HG03469 (cell line): ENCODE results near the gene FRS2.
A peak's percentile ranks its signal among the peaks of the same experiment; 100 is the strongest.
"Not testable (repeated sequence)": the region's sequence is repeated elsewhere in the genome, so short reads cannot be mapped to it uniquely, and the experiment has no call there.

ENCODE experiments used
- ATAC-seq: cut with Tn5 transposase; IDR thresholded peaks from one replicate; pipeline ENCODE4 v1.9.1; 2021; ENCODE audit warnings: mild to moderate bottlenecking, moderate library complexity, moderate number of reproducible peaks; ENCODE audit not compliant: unreplicated experiment

Gene FRS2, protein sequence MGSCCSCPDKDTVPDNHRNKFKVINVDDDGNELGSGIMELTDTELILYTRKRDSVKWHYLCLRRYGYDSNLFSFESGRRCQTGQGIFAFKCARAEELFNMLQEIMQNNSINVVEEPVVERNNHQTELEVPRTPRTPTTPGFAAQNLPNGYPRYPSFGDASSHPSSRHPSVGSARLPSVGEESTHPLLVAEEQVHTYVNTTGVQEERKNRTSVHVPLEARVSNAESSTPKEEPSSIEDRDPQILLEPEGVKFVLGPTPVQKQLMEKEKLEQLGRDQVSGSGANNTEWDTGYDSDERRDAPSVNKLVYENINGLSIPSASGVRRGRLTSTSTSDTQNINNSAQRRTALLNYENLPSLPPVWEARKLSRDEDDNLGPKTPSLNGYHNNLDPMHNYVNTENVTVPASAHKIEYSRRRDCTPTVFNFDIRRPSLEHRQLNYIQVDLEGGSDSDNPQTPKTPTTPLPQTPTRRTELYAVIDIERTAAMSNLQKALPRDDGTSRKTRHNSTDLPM

GRCh38 chr12:69470189-69471075 lies at the start of gene FRS2:
FRS2 (plus strand) TSS chr12:69470388; CDS start chr12:69569031, 98,643 bp downstream.
- peak; percentile 93 for ATAC-seq

DNA sequence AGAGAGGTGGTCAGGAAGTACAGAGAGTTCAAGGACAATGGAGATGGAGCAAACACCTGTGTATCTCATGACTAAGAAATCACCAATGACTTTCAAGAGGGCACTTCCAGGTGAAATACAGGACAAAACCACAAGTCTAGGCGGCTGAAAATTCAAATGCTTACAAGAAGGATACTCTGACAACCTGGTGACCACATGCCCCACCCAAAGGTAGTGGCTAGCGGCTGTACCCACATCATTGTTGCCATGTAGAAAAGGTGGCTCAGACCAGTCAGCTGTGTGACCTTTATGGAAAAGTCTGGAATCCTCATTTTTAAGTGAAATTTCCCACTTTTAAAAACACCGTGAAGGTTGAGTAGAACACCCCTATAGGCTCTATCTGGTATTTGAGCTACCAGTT lies 48.6 kb upstream of the FRS2 start:
- ATAC-seq, result no peak

GRCh38 chr12:69423037-69423905 lies 46.9 kb upstream of the FRS2 start:
- ATAC-seq, result no peak

- no peak for ATAC-seq
Measured at GRCh38 chr12:69425417-69425816, 44.8 kb upstream of the FRS2 start.

DNA sequence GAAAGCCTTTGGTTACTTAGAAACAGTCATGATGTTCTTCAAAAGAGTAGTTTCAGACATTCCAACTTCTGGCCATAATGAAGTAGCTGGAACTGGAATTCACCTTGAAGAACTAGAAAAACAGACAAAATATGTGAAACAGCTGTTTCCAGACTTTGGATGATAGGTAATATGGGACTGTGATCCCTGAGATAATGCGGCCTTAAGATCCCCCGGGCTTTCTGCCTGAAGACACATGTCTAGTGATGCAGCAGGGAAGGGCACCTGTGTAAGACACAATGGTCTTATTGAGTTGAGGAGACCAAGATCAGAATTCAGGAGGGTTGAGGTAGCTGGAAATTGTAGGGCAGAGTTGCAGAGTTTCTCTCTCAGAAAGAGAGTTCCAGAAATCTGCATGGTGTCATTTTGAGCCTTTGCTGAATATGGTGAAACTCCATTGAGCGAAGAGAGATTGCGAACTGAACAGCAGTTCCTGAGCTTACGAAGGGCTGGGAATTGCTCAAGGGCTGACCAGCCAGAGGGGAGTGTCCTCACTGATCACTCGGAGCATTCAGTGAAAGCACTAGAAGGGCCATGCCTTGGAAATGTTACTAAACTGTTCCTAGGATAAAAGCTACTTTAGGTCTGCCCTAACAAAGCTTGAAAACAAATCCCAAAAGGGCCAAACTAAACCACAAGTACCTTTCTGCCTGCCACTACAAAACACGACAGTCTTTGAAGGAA lies 41.7 kb upstream of the FRS2 start:
- no peak for ATAC-seq

- no peak for ATAC-seq
Measured at GRCh38 chr12:69430942-69431590, 39.1 kb upstream of the FRS2 start.

- ATAC-seq, result no peak
Measured at GRCh38 chr12:69431591-69432222, 38.5 kb upstream of the FRS2 start.

- ATAC-seq, result no peak
Measured at GRCh38 chr12:69433653-69434052, 36.5 kb upstream of the FRS2 start.

DNA sequence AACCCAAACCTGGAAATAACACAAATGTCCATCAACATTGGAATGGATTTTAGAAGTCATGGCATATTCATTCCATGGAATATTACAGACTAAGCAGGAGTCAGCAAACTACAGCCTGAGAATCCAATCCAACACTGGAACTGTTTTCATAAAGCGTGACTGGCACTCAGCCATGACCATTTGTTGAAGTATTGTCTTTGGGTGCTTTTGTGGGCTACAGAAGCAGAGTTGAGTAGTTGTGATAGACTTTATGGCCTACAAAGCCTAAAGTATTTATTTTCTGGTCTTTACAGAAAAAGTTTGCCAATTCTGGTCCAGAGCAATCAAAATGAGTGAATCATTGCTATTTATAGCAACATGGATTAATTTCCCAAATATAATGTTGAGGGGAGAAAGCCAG lies 34.5 kb upstream of the FRS2 start:
- ATAC-seq, result no peak

GRCh38 chr12:69437073-69437472 lies 33.1 kb upstream of the FRS2 start:
- ATAC-seq, result no peak

- ATAC-seq, result no peak
Measured at GRCh38 chr12:69438539-69438938, 31.6 kb upstream of the FRS2 start.

DNA sequence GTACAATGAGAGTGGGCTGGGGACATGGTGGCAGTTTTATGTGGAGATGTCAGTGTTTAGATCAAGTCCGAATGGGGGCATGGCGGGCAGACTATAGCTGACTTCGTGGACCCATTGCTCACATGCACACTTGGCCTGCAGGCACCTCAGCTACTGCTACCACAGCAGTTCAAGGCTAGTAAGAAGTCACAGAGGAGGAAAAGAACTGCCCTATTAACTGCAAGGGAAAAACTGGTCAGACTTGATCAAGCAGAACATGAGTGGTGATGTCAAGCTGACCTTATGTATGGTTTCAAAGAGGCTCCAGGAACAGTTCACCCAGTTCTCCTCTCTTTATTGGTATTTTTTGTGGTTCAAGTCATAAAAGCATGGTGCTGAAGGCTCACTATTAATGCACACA lies 30.2 kb upstream of the FRS2 start:
- ATAC-seq, result no peak

- ATAC-seq, result no peak
Measured at GRCh38 chr12:69440886-69441285, 29.3 kb upstream of the FRS2 start.

- ATAC-seq, result no peak
Measured at GRCh38 chr12:69442894-69443293, 27.3 kb upstream of the FRS2 start.

- no peak for ATAC-seq
Measured at GRCh38 chr12:69443916-69444315, 26.3 kb upstream of the FRS2 start.

- ATAC-seq, result no peak
Measured at GRCh38 chr12:69447892-69448291, 22.3 kb upstream of the FRS2 start.

- ATAC-seq, result not testable (repeated sequence)
Measured at GRCh38 chr12:69452598-69453132, 17.5 kb upstream of the FRS2 start.

DNA sequence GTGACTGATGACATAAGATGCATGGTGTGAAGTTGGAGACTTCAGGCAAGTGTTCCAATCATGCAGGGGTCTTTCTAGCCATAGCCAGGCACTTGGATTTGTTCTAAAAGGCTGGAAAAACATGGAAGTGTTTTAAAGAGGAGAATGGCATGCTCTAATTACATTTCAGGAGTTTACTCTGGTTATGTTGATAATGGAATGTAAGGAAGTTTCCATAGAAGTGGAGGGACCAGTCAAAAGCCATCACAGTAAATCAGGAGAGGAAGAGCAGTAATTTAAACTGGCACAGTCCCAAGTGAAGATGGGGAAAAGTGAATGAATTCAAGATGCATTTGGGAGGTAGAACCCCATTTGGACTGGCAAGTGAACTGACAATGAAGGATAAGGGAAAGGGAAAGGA lies 13.9 kb upstream of the FRS2 start:
- no peak for ATAC-seq

DNA sequence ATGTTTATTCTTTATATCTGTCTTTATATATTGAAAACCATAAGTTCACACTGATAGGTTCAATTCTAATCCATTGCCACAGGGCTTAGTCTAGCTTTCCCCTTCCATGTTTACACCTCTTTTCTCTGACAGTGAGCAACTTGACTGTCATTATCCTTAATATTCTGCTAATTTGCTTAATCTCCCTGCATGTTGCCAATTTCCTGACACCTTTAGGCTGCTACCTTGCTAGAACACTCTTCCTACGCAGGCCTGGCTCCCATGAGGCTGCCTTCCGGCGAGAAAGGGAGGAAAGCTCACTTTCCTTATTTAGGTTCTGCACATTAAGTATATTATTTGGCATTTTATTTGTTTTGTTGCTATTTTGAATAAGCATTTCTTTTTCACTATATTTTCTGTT lies 12.8 kb upstream of the FRS2 start:
- no peak for ATAC-seq
